ENCODE data around the gene ZCCHC2.

ZCCHC2 gene

GRCh38 chr18:62610701-62611411 is 88.0 kb downstream of the ZCCHC2 start:
- no peak overlapping the region for H3K4me3 ChIP-seq (ENCODE audit: low read length)
- TF ChIP-seq CTCF (IDR thresholded peaks at IDR 0.05; ENCODE audit: insufficient read depth, low read depth, low read length, missing control alignments): no peak
- no peak for DNase-seq (ENCODE audit: low read depth)

- no peak overlapping the region for H3K4me3 ChIP-seq (ENCODE audit: low read length)
- TF ChIP-seq CTCF (IDR thresholded peaks at IDR 0.05; ENCODE audit: insufficient read depth, low read depth, low read length, missing control alignments): no peak
- DNase-seq (ENCODE audit: low read depth): no peak
Observed at GRCh38 chr18:62611453-62612288, 88.8 kb downstream of the ZCCHC2 start.

- no peak for TF ChIP-seq CTCF (IDR thresholded peaks at IDR 0.05; ENCODE audit: insufficient read depth, low read depth, low read length, missing control alignments)
- no peak overlapping the region for H3K4me3 ChIP-seq (ENCODE audit: low read length)
Observed at GRCh38 chr18:62612289-62612645, 89.4 kb downstream of the ZCCHC2 start.

GRCh38 chr18:62612776-62613175 is 90.0 kb downstream of the ZCCHC2 start:
- DNase-seq (ENCODE audit: low read depth): no peak
- no peak for TF ChIP-seq CTCF (IDR thresholded peaks at IDR 0.05; ENCODE audit: insufficient read depth, low read depth, low read length, missing control alignments)
- no peak overlapping the region for H3K4me3 ChIP-seq (ENCODE audit: low read length)

More at GRCh38 chr18:62612289-62612645, 89.4 kb downstream of the ZCCHC2 start:
- no peak for DNase-seq (ENCODE audit: low read depth)

GRCh38 chr18:62614494-62614893 is 91.7 kb downstream of the ZCCHC2 start:
- DNase-seq (ENCODE audit: low read depth): no peak
- no peak overlapping the region for H3K4me3 ChIP-seq (ENCODE audit: low read length)
- no peak for TF ChIP-seq CTCF (IDR thresholded peaks at IDR 0.05; ENCODE audit: insufficient read depth, low read depth, low read length, missing control alignments)

GRCh38 chr18:62616331-62616805 is 93.5 kb downstream of the ZCCHC2 start:
- no peak for DNase-seq (ENCODE audit: low read depth)
- TF ChIP-seq CTCF (IDR thresholded peaks at IDR 0.05; ENCODE audit: insufficient read depth, low read depth, low read length, missing control alignments): no peak
- no peak overlapping the region for H3K4me3 ChIP-seq (ENCODE audit: low read length)
